Glomerular visceral epithelial cell (primary cell): Measurements from ENCODE around the gene CREB3L2.
A peak's percentile ranks its signal among the peaks of the same experiment; 100 is the strongest.

Experiments
- DNase-seq: peaks from one replicate; pipeline ENCODE4 v3.0.0-alpha.2; 2016; ENCODE audit errors: extremely low spot score

CREB3L2 gene

DNA sequence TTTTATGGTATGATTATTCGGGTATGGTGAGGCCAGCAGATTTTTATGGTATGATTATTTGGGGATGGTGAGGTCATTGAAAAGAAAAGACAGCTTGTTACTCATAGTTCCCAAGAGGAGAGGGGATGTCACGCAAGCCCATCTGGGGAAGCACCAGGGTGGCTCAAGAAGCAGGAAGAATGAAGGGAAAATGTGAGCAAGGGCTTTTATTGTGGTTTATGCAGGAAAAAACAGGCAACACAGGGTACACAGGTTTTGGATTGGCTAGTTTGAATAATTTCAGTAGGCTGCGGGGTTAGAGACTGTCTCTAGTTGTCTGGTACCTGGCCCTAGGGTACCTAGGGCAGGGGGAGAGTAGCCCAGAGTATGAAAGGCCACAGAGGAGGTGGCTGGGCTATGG is 128.4 kb downstream of the CREB3L2 start:
- DNase-seq, result peak; percentile 92

DNA sequence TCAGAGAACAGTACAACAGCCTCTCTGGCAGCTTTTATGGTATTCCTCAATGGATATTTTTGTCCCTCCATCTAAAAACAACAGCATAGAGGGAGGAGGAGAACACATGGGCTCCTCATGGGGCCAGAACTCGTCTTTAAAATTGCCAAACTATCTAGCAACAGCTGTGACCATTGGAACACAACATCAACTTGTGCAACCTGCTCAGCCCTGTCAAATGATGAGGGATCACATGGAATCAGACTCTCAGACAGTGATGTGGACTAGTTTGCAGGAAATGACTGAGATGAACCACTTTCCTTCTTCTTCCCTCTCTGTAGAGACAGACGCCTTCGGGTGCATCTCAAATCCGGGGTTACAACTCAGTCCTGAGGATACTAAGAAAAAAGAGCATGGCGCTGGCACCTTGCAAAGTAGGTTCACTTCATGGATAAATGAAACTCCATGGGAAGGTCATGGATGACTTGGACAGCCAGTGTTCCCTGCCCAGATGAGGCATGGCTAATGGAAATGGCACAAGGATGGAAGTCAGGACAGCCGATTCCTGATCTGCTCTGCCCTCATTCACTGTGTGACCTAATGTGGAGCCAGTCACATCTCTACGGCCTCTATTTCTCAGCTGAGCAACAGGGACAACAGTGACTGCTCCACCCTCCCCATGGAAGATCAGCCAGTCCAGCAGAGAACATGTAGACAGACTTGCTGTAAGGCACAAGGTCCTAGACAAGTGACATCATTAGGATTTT is 130.5 kb downstream of the CREB3L2 start:
- DNase-seq, result no peak

DNA sequence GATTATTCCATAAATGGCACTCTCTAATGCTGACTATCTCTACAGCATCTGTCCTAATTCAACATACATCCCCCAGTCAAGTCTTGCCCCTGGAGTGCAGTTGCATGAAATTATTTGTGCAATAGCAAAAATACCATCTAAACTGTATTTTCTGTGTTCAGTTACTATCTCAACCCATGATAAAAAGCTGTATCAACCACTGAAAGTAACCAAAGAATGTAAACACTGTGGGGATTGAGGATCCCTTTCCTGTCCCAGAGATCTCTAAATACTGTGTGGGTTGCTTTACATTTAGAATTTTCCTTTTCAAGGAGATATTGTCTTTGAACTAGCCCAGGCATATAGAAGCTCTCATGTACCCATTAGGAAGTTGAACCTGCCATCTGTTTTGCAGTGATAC is 131.2 kb downstream of the CREB3L2 start:
- no peak for DNase-seq

DNA sequence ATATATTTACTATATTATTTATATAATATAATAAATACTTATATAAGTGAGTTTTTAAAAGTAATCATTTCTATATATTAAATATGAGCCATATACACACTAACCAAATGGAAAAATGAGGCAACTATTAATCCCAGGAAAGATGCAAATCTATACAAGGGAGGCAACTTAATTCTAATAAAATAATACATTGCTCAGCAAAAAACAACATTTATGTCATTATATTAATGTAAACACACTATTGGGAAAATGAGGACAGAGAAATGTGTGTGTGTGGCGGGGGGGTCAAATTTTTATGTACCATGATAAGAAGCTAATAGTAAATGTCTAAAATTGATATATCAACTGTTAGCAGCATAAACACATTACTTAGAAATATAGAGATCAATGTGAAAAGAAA is 131.8 kb downstream of the CREB3L2 start:
- no peak for DNase-seq

DNA sequence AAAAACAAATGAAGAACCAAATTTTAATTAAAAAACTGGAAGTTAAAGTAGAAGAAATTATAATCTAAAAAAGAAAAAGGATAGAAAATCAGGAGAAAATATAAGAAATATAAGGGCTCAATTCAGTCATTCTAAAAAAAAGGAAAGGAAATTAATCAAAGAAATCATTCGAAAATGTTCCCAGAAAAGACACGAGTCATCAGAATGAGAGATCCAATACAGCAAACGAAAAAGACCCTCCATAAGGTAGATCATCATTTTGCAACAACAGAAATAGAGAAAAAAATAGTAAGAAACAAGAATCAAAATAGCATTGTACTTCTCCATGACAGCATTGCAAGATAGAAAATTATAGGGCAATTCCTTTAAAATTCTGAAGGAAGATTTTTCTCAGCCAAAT is 132.6 kb downstream of the CREB3L2 start:
- DNase-seq, result no peak

- DNase-seq, result no peak
These were observed 134.6 kb downstream of the CREB3L2 start for GRCh38 chr7:137867289-137867688.

- no peak for DNase-seq
These were observed 136.1 kb downstream of the CREB3L2 start for GRCh38 chr7:137865764-137866163.

- DNase-seq, result no peak
These were observed 138.9 kb downstream of the CREB3L2 start for GRCh38 chr7:137862964-137863363.

GRCh38 chr7:137862358-137862757 is 139.5 kb downstream of the CREB3L2 start:
- DNase-seq, result no peak

- DNase-seq, result no peak
These were observed 141.3 kb downstream of the CREB3L2 start for GRCh38 chr7:137860542-137860941.

- no peak for DNase-seq
These were observed 148.8 kb downstream of the CREB3L2 start for GRCh38 chr7:137853053-137853452.

DNA sequence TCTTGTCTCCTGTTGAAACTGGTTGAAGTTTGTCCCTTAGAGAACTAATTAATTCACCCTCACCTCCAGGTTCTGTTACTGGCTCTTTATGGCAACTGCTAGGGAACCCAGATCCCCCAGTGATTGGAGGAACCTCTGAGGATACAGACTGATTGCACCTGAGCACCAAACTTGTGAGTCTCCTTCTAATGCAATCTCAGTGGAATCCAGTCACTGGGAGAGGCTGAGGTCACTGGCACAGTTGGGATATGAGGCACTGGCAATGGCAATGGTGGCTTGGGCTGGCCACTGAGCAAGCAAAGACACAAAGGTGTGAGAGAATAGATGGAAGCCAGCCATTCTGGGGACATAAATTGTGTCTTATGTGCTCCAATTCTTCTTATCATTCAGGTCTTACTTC is 149.8 kb downstream of the CREB3L2 start:
- DNase-seq, result no peak

- DNase-seq, result peak; percentile 49
These were observed 150.6 kb downstream of the CREB3L2 start for GRCh38 chr7:137850972-137851945.

DNA sequence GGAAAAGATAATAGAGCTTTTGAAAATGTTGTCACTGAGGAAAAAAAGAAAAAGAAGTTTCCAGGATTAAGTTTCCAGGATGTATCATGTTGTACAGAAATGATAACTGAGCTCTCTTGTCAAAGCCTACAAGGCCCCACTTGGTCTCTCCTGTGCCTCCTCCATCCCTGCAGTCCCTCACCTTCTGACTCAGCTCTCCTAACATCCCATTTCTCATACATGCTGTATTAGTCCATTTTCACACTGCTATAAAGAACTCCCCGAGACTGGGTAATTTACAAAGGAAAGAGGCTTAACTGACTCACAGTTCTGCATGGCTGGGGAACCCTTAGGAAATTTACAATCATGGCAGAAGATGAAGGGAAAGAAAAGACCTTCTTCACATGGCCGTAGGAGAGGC is 151.3 kb downstream of the CREB3L2 start:
- peak; percentile 61 for DNase-seq

DNA sequence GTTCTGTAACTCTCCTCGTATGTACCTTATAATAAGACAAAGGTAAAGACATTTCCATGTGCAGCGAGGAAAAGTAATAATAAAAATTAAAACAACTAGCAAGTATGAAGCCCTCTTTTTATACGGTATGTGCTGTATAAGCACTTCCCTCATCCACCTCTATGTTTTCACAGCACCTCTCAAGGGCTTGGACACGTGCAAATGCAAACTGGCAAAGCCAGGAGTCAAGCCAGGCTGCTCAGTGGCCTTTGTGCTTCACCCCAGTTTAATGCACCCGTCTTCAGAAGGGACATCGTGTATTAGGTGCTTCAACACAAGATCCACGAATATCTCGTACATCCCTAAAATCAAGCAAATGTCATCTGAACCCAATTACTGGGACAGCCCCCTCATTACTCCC is 153.8 kb downstream of the CREB3L2 start:
- no peak for DNase-seq

GRCh38 chr7:137847568-137848050 is 154.3 kb downstream of the CREB3L2 start:
- DNase-seq, result no peak

DNA sequence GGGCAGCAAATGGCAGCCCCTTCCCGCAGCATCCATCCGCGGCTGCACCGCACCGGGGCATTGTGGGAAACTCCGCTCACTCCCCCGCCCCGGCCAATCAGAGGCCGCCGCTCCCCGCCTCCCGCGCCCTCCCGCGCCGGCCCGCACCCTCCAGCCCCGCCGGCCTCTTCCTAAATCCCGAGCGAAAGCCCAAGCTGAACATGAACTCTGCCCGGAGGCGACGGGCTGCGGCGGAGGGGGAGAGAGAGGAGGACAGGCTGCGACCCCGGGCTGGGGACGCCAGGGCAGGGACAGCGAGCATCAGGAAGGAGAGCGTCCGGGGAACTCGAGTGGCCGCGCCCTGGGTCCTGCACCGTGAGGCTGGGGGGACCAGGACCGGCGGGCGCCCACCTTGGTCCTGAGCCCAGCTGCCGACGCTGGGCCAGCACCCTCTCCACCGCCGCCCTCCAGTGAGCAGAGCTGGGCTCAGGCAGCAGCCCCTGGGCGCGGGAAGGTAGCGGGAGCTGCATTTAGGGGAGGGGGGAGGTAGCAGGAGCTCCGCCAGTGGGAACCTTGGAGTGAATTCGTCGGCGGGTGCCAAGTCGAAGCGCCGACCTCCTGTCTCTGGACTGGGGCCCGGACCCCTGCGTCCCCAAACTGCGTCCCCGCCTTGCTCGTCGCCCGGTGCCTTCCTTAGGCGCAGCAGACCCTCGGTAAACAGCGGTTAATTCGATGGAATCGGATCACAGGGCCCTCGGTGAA is 154.9 kb downstream of the CREB3L2 start, which contains the start of gene DGKI:
Gene DGKI, minus strand, starts transcription at position 148 of the 741 bp plus-strand sequence.
- no peak for DNase-seq

DNA sequence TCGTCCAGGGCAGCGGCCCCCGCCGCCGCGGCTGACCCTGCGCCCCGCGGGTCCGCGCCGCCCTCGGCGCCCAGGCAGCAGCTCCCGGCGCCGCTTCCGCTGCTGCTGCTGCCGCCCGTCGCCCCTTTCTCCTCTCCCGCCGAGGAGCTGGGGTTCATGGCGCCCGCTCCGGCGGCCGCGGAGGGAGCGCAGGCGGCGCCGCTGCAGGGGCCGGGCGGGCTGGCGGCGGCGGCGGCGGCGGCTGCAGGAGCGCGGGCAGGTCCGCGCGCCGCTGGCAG is 155.4 kb downstream of the CREB3L2 start:
- peak; percentile 37 for DNase-seq

DNA sequence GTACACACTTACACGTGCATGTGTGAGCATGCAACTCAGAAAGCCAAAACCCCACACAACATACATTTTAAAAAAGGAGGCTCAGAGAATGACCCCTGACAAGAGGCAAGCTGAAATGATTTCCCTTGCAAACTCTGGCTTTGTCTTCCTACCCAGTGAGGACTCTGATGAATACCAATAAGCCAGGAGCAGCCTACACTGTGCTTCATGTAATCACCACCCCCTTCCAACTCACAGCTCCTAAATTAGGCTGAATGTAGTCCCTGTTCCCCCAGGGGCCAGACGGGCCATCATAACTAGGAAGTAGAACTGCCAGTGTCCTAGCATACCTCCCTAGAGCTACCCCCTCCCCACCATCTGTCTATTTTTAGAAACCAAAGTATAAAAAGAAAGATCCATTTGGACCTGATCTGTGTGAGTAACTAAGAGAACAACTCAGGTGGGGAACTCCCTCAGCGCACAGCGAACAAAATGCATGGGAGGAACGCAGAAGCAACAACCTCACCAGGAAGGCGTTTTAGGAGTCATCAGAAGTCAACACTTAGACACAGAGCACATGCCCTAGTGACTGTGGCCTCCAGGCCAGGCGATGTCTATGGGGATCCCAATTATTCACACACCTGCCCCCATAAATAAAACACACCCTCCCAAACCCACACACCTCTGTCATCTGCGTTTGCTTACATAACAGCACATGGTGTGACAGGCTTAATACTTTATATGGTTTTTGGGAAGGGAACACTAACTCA is 157.0 kb downstream of the CREB3L2 start:
- no peak for DNase-seq

DNA sequence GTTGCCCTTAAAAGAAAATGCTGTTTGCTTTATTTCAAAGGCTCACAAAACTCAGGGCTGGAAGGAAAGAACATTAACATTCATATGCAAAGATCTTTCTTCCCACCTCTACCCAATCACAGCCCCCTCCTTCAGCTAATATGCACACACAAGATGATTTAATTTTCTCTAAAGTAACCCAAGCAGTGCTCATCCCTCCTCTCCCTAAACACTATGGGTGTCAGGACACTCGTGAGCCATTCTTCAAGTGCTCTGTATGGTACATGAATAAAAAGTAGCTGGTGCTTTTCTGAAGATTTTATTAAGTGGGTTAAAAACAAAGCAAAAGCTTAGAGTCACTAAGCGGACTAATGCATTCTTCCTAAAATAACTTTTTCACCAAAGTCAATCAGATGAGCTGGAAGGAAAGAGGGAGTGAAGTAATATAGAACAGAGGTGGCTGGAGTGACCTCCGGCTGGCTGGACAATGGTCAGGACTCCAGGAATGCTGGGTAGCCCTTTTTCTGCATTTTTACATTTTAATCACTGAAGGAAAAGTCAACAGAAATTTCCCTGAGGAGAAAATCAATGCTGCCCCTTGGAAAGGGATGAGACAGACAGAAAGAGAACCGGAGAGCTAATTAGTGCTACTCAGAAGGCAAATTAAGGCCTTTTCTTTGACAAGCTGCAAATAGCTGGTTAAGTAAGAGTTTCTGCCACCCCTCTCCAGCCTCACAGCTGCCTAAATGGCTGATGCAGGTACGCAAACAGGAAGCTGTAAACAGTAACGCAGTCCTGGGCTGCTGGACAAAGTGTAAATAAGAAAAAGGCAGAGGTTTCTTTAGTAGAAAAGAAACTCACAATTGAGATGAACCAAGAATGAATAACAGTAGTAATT is 161.7 kb downstream of the CREB3L2 start:
- DNase-seq, result no peak
